ENCODE data around the gene CD8A. TPM values are rescaled to one million over a fixed set of nuclear protein-coding genes. Genes with fewer than 3 reads are reported as not detected.

The CD8A gene
- total and polyA plus RNA-seq, 10 of the 15 experiments (the other 5 are each of a cell fraction or from before 2014, with no cell fraction given) = 0.15 to 0.43 TPM; not detected in 8

DNA sequence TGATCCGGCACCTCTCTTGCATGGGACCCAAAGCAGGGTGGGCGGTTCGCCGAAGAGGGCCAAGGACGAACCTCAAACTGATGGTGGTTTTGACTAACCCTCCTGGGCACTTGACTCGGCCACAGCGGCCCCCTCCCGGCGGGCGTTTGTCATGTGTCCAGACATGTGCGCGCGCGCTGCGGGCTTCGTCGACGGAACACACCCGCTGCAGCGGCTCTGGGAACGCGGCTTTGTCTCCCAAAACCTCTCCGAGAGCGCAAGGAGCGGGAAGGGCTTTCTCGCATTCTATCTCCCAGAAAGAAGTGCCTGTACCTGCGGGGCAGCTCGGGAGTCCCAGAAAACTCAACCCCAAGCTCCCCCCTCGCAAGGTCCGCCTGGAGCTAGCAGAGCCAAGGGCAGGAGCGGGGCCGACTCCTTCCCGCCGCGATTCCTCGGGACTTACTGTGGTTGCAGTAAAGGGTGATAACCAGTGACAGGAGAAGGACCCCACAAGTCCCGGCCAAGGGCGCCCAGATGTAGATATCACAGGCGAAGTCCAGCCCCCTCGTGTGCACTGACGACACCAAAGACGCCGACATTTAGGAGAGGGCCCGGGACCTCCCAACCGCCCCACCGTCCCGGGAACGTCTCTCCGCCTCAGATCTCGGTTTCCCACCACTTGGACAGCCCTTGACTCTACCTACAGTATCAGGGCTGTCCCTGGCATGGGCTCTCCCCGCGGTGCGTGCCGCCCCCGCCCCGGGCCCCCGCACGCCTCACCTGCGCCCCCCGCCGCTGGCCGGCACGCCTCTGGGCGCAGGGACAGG is 1.6 kb downstream of the CD8A start:
- no peaks in the 10 kb centered on the region; the same call in 2 of the 3 replicates for H3K9me3 ChIP-seq (replicated peaks; ENCODE audit: control insufficient read depth, insufficient read depth, low read length)
- CTCF ChIA-PET = no interaction called here
- SMC1A ChIA-PET (ENCODE audit: uncharacterized antibody, unreplicated experiment) = no interaction called here
- H4K20me1 ChIP-seq (ENCODE audit: control insufficient read depth, insufficient read depth) = no peaks in the 10 kb centered on the region
- H3K4me1 ChIP-seq (ENCODE audit: control insufficient read depth, insufficient read depth, low read length) = peaks cover 4% of the 10 kb centered on the region; the same call in 1 of the 2 replicates
- DNase-seq (ENCODE audit: low read depth, low spot score) (no peak), FAIRE-seq (no peak), ATAC-seq (no peak)
- no peak overlapping the region for H3K9ac ChIP-seq (ENCODE audit: control insufficient read depth, insufficient read depth, low read length)
- POLR2A ChIA-PET = no interaction called here
- in situ Hi-C loops (cut with MboI) = no loop called here
- TF ChIP-seq NFXL1 (IDR thresholded peaks at IDR 0.05; ENCODE audit: borderline replicate concordance) = no peak
- TF ChIP-seq GABPA (IDR thresholded peaks at IDR 0.05; ENCODE audit: low read depth) = no peak
- no peak for TF ChIP-seq ZSCAN29 (IDR thresholded peaks at IDR 0.05)
- TF ChIP-seq ZNF384 (IDR thresholded peaks at IDR 0.05; ENCODE audit: borderline replicate concordance, low read depth, low read length) = no peak
- TF ChIP-seq ELK1 (IDR thresholded peaks at IDR 0.05; ENCODE audit: low read depth, low read length) = no peak
- no peak for TF ChIP-seq SREBF2 (IDR thresholded peaks at IDR 0.05; ENCODE audit: low read length)
- no peak for TF ChIP-seq HDAC6 (IDR thresholded peaks at IDR 0.05; ENCODE audit: unreplicated experiment)
- TF ChIP-seq NR2F1 (conservative IDR thresholded peaks at IDR 0.05) = no peak
- TF ChIP-seq, protein P1, sequence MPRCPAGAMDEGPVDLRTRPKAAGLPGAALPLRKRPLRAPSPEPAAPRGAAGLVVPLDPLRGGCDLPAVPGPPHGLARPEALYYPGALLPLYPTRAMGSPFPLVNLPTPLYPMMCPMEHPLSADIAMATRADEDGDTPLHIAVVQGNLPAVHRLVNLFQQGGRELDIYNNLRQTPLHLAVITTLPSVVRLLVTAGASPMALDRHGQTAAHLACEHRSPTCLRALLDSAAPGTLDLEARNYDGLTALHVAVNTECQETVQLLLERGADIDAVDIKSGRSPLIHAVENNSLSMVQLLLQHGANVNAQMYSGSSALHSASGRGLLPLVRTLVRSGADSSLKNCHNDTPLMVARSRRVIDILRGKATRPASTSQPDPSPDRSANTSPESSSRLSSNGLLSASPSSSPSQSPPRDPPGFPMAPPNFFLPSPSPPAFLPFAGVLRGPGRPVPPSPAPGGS (IDR thresholded peaks at IDR 0.05; ENCODE audit: borderline replicate concordance, insufficient read depth, low read depth, low read length, poor library complexity, severe bottlenecking) = no peak
- TF ChIP-seq ETV6 (conservative IDR thresholded peaks at IDR 0.05 in 1 of 2, IDR thresholded peaks at IDR 0.05 in 1 of 2; ENCODE audit: borderline replicate concordance in 1 of 2, low read depth in 1 of 2) = no peak
- TF ChIP-seq, protein P2, sequence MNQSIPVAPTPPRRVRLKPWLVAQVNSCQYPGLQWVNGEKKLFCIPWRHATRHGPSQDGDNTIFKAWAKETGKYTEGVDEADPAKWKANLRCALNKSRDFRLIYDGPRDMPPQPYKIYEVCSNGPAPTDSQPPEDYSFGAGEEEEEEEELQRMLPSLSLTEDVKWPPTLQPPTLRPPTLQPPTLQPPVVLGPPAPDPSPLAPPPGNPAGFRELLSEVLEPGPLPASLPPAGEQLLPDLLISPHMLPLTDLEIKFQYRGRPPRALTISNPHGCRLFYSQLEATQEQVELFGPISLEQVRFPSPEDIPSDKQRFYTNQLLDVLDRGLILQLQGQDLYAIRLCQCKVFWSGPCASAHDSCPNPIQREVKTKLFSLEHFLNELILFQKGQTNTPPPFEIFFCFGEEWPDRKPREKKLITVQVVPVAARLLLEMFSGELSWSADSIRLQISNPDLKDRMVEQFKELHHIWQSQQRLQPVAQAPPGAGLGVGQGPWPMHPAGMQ (IDR thresholded peaks at IDR 0.05; ENCODE audit: borderline replicate concordance) = no peak
- H3K79me2 ChIP-seq (ENCODE audit: control insufficient read depth, insufficient read depth, low read length) = no peaks in the 10 kb centered on the region
- no peak overlapping the region for H2AFZ ChIP-seq (ENCODE audit: control insufficient read depth, low read depth, low read length)
- 64% methylated on average over 61 of the region's 64 CpGs for WGBS (ENCODE audit: insufficient coverage, insufficient replicate concordance, low lambda C conversion rate, missing lambda C conversion rate)
- intact Hi-C loops (cut with micrococcal nuclease; ENCODE audit: unreplicated experiment) = no loop called here
- no peak overlapping the region for H3K4me3 ChIP-seq
- RAD21 ChIA-PET (ENCODE audit: unreplicated experiment) = no interaction called here
- H3K27me3 ChIP-seq (replicated peaks in 1 of 2; ENCODE audit: control insufficient read depth in 2 of 2, insufficient read depth in 2 of 2, low read length in 1 of 2) = peaks cover 9 to 21% of the 10 kb centered on the region in 2 experiments
- no peak overlapping the region for H3K27ac ChIP-seq (ENCODE audit: control insufficient read depth, insufficient read depth)
- H3K36me3 ChIP-seq (ENCODE audit: control insufficient read depth in 2 of 2, insufficient read depth in 2 of 2, low read length in 1 of 2) = no peaks in the 10 kb centered on the region
- BruUV-seq (replicated peaks) = no TSS peak
- H3K4me2 ChIP-seq (ENCODE audit: control insufficient read depth, insufficient read depth) = no peak overlapping the region
